T-helper 9 cell (primary cell): ENCODE data around the gene SFMBT1.

Experiments
- DNase-seq: peaks from one replicate; pipeline ENCODE4 v3.0.0-alpha.2; 2020
- total RNA-seq, 2 donors: gene quantifications; one replicate each; lab custom pipeline; 2026; lab: John Stamatoyannopoulos, UW

SFMBT1 gene, protein sequence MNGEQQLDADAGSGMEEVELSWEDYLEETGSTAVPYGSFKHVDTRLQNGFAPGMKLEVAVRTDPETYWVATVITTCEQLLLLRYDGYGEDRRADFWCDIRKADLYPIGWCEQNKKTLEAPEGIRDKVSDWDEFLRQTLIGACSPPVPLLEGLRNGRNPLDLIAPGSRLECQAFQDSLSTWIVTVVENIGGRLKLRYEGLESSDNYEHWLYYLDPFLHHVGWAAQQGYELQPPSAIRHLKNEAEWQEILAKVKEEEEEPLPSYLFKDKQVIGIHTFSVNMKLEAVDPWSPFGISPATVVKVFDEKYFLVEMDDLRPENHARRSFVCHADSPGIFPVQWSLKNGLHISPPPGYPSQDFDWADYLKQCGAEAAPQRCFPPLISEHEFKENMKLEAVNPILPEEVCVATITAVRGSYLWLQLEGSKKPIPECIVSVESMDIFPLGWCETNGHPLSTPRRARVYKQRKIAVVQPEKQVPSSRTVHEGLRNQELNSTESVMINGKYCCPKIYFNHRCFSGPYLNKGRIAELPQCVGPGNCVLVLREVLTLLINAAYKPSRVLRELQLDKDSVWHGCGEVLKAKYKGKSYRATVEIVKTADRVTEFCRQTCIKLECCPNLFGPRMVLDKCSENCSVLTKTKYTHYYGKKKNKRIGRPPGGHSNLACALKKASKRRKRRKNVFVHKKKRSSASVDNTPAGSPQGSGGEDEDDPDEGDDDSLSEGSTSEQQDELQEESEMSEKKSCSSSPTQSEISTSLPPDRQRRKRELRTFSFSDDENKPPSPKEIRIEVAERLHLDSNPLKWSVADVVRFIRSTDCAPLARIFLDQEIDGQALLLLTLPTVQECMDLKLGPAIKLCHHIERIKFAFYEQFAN
- total RNA-seq: 78.4 to 83.8 reads per million in 2 donors

DNA sequence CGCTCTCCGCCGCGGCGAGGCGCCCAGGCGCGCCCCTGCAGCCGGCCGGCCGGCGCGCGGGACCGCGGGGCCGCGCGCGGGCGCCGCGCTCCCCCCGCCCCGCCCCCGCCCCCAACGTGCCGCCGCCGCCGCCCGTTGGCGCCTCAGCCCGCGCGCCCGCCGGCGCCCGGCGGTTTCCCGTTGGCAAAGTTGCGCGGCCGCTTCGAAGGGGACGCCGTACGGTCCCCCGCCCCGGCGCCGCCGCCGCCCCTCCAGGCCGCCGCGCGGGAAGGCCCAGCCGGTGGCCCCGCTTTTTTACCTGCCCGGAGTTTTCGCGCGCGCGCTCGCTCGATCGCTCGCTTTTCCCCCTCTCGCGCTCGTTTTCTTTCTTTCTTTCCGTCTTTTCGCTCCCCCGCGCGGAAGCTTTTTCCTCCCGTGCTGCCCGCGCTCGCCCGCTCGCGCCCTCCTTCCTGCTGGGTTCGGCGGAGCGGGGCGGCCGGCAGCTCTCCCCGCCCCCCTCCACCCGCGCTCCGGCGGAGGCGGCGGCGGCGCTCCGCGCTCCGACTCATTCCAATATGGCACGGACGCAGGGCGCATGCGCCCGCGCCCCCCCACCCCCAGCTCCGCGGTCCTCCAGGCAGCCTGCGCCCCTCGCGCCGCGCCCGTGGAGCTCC, at the start of gene SFMBT1:
SFMBT1 (minus strand) TSS at position 556 of the 653 bp plus-strand sequence. CDS start 76,945 bp downstream, outside the sequence.
- peak; percentile 70 for DNase-seq

- no peak for DNase-seq
Observed at GRCh38 chr3:53092942-53093341, 47.1 kb upstream of the SFMBT1 start.

DNA sequence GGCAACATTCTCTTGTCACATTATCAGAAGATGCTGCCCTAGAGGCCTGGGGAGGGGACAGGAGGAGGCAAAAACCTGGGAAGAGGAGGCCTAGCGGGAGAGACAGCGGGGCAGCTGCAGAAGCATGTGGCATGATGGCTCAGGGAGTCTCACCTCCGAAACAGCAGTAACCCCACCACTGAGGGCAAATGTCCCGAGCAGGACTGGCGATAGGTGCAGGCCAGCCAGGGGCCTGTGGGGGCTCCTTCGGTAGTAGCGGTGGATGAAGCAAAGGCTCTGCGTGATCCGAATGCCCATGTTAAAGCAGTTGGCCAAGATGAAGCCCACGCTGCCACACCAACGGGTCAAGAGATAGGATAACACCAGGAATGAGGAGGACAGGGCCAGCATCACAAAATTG, 46.3 kb upstream of the SFMBT1 start:
- DNase-seq: no peak

DNA sequence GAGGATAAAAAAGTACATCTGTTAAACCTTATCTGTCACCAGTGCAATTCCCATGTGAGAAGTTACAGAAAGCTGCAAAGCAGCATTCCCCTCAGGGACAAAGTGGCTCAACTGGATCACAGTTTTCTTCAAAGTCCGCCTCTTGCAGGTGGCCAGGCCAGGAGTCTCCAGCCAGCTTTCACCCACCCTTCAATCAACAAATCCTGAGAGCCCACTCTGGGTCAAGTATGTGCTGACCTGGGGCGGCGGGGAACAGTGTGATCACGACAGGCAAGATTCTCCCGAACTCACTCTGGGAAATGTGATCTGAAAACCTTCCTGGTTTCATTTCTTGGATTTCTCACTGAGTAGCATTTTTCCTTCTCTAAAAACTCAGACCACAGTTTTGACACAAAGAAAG, 45.1 kb upstream of the SFMBT1 start:
- DNase-seq: no peak

- no peak for DNase-seq
Observed at GRCh38 chr3:53089511-53089910, 43.6 kb upstream of the SFMBT1 start.

DNA sequence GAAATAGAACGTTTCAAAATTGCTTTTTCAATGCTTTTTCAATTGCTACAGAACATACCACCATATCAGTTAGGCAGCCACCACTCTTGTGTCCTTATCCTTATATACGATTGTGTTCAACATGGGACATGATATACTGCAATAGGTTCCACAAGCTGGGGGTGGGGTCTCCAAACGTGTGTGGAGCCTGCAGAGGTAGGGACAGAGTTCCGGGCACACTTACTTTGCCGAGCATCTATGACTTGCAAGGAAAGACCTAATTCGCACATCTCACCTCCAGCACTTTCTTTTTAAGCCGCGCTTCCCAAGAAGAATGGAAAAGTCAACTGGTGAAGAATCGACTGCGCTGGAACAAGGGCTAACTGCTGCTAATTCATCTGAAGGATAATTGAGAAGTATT, 39.6 kb upstream of the SFMBT1 start:
- no peak for DNase-seq

DNA sequence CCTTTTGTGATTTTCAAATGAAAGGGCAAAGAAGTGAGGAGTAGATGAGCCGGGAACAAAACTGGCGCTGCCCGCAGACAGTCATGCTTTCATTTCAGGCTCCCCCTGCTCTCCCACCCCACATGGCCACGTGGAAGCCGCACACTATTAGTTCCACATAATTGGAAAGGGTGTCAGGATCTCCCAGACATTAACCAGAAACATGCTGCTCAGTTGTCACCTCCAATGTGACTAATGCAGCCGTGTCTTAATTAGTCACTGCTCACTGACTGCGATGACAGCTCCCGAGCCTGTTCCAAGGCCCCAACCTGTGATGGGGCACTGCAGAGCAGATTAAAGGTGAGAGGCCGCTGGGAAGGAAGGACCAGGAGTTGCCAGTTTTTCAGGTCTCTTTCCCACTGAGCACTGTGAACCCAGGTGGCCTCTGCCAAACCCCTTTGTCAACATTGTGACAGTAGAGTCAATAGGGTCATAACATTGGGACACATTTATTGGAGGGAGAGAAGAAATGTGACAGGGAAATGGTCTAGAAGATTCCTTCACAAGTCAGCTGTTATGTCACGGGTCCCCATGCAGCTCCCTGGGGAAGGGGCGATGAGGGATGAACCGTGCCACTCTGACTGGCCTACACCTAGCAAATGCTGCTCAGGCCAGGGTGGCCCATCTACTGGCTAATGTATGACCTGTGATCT, 38.6 kb upstream of the SFMBT1 start:
- DNase-seq: no peak

- no peak for DNase-seq
Observed at GRCh38 chr3:53083949-53084309, 38.1 kb upstream of the SFMBT1 start.

DNA sequence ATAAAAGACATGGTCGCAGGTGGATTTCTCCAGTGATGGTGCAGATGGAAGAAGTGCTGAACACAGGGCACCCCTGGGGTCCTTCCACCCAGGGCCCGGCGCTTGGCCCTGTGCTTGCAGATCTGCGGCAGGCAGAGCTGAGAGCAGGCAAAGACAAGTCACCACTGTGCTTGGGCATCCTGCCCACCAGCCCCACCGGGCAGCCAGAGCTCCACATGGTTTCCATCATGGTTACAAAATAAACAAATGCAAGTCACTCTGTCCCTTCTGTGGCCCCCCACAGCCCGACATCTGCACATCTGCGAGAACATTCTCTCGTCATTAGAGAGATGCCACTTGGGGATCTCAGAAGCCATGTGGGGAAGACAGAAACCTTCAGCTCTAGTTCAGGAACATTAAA, 37.6 kb upstream of the SFMBT1 start:
- DNase-seq: no peak

DNA sequence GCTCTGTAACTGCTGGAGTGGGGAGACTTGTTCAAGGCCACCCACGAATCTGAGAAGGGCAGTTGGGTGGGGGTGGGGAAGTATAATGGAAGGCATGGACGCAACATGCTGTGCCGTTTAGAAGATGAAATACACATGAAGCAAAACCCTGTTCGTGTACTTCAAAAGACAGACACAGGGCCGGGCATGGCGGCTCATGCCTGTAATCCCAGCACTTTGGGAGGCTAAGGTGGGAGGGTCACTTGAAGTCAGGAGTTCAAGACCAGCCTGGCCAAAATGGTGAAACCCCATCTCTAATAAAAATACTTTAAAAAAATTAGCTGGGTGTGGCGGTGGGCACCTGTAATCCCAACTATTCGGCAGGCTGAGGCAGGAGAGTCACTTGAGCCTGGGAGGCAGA, 36.9 kb upstream of the SFMBT1 start:
- no peak for DNase-seq

DNA sequence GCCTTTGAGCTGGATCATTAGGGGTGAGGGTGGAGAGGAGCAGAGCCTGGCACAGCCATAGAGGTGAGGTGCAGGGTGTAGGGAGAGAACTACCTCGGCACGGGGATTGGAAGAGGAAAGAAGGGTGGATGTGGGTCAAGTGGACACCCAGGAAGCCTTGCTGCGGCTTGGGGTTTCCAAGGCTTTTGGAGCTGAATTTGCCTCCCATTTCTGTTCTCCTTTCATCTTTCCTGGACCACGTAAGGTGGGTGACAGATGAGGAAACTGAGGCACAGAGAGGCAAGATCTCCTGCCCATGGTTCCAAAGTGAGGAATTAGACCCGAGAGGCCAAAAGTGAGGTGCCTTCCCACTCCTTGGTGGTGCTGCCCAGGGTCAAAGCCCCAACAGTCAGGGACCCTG, 35.4 kb upstream of the SFMBT1 start:
- DNase-seq: no peak

DNA sequence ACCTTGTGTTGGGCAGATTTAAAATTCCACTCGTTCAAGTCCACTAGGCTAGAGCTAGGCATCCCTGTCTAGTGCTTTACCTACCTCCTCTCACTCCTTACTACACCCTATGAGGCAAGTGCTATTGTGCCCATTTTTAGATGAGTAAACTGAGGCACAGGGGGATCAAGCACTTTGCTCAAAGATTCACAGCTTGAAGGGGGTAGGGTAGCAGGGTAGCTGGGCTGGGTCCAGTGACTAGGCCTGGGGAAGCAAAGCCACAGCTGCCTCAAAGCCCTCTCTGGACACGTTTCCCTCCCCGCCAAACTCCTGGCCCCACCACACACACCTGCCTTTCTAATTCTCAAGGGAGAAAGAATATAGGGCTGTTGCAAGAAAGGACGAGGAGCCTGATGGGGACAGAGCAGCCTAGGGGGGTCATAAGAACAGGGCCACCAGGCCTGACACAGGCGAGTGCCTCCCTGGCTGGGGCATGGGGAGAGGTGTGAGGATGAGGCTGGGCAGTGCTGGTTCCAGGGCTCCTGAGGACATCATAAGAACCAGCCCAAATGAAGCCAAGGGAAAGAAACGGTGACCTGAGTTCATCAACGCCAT, 34.8 kb upstream of the SFMBT1 start:
- no peak for DNase-seq

- DNase-seq: no peak
Observed at GRCh38 chr3:53079791-53080555, 34.1 kb upstream of the SFMBT1 start.

- DNase-seq: no peak
Observed at GRCh38 chr3:53079147-53079546, 33.3 kb upstream of the SFMBT1 start.

- DNase-seq: no peak
Observed at GRCh38 chr3:53078656-53079055, 32.8 kb upstream of the SFMBT1 start.

DNA sequence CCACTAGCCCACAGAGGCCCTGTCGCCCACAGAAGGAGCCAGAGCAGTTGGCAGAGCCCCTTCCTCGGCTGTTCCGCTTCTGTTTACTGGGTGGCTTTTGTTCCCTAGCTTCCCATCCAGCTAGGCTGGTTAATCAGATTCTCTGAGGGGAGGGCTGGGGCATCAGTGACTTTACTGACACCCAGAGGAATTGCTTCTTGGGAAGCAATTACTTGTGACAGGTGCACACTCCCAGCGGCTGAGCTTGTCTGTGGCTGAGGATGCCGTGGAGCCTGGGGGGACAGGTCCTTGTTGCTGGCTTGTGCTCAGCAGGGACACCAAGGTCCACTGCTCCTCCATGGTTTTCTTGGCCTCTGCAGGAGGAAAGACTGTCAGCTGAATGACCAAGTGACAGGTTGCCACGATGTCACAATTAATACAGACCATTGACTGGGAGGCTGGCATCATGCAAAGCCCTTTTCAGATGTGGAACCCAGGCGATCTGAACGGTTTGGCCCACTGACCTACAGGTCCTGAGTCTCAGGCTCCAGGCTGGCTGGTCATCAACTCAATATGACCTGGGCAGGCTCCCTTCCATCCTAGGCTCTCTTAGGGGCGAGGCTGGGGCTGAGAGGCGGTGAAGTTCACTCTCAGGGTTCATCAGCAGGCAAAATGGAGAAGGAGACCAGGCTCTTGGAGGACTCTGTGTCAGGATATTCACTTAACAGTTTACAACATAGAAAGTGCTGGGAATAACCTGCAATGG, 31.8 kb upstream of the SFMBT1 start:
- no peak for DNase-seq

DNA sequence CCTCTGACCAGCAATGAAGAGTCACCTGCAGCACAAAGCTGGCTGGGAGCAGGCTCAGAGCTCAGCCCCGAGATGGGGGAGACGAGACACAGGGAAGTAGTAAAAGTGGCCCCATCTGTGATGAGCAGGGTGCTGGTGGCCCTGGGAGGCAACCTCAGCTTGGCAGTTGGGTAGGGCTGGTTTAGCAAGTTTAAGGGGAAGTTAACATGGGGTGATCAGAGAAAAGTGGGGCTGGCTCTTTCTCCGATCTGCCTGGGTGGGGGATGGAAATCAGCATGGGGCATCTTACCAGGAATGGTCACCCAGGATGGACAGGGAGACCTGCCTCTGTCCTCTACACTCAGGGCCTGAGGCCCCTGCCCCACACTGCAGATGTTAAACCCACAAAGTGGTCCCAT, 29.9 kb upstream of the SFMBT1 start:
- no peak for DNase-seq

DNA sequence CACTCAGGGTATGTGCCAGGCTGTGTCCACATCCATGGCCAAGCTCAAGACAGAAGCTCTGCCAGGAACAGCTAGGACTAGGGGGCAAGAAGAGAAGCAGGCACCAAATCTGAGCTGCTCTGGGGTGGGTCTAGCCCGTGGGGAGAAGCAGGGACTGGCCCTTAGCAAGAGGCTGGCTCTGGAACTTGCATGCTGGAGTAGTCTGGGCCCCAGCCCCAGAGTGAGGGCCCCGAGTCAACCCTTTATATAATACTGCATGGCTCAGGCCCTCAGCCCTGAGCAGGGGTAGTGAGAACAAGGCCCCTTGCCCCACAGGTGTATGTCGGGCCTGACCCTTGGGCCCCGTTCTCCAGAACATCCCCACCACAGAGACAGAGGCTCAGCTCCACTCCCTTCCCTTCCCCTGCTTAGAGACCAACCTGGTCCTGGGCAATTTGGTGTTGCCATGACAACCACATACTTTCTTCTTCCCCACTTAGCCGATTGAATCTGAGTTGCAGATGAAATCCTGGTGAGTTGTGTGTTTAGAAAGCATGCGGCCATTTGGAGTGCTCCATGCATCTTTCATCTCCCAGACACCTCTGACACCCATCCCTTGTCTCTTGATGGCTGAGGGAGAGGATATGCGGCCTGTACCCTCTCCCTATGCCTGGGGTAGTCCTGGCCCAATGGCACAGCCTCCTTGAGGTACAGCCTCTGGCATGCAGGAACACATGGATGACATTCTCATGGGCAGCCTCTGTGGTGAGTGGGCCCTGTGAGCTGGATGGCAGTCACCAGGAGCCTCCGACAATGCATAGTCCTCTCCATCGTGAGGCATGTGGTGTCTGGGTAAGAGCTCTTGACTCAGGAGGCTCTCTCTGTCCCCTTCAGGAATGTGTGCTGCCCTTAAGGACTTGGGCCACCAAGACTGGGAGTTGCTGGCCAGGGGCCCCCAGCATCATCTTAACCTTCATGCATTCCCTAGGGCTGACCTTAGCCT, 29.2 kb upstream of the SFMBT1 start:
- no peak for DNase-seq

- DNase-seq: no peak
Observed at GRCh38 chr3:53074366-53074696, 28.5 kb upstream of the SFMBT1 start.
